ENCODE results near the gene NCK1. TPM values are rescaled to one million over a fixed set of nuclear protein-coding genes. Genes with fewer than 3 reads are reported as not detected.

Gene NCK1
- total and polyA plus RNA-seq, 9 of the 15 experiments (the other 6 are each of a cell fraction or from before 2014, with no cell fraction given): 17.3 to 30.5 (median 25.0) TPM

GRCh38 chr3:136899622-136900158 lies 37.7 kb downstream of the NCK1 start (continued):
- TF ChIP-seq AFF1 (IDR thresholded peaks at IDR 0.05; ENCODE audit: low read depth in 1 of 2, partially characterized antibody in 2 of 2) (no peak), PKNOX1 (IDR thresholded peaks at IDR 0.05) (peak; percentile 66), NFE2 (IDR thresholded peaks at IDR 0.05; ENCODE audit: low read depth) (0 out of 2 replicates have a peak, but pooled peaks have one; percentile 14), TAF15 (IDR thresholded peaks at IDR 0.05; ENCODE audit: low read depth, low read length) (no peak), SRSF3 (IDR thresholded peaks at IDR 0.05; ENCODE audit: insufficient read depth, low read length) (no peak), GTF2B (IDR thresholded peaks at IDR 0.05; ENCODE audit: extremely low read depth, insufficient read length) (no peak), BHLHE40 (IDR thresholded peaks at IDR 0.05; ENCODE audit: low read length) (no peak), ZNF507 (tag; conservative IDR thresholded peaks at IDR 0.05) (no peak), ZBTB49 (CRISPR knock-in tag; IDR thresholded peaks at IDR 0.05; ENCODE audit: borderline replicate concordance) (no peak), ZNF644 (tag; IDR thresholded peaks at IDR 0.05; ENCODE audit: low read depth) (peak; percentile 87), MTA3 (IDR thresholded peaks at IDR 0.05; ENCODE audit: borderline replicate concordance) (no peak), MAFF (IDR thresholded peaks at IDR 0.05; ENCODE audit: low read length) (no peak), ILF3 (IDR thresholded peaks at IDR 0.05; ENCODE audit: borderline replicate concordance) (no peak), ZNF146 (CRISPR knock-in tag; IDR thresholded peaks at IDR 0.05; ENCODE audit: unreplicated experiment) (no peak), HOMEZ (CRISPR knock-in tag; IDR thresholded peaks at IDR 0.05) (no peak), SP1 (CRISPR knock-in tag; IDR thresholded peaks at IDR 0.05) (no peak), MED1 (CRISPR knock-in tag; IDR thresholded peaks at IDR 0.05; ENCODE audit: borderline replicate concordance) (no peak), ZNF274 (IDR thresholded peaks at IDR 0.05; ENCODE audit: borderline replicate concordance, low read depth, low read length) (no peak), KAT8 (IDR thresholded peaks at IDR 0.05; ENCODE audit: low read depth) (no peak), ZNF354B (CRISPR knock-in tag; IDR thresholded peaks at IDR 0.05) (no peak)
